ENCODE results near the gene STBD1.
"Not testable (repeated sequence)": the region's sequence is repeated elsewhere in the genome, so short reads cannot be mapped to it uniquely, and the experiment has no call there.

The STBD1 gene

DNA sequence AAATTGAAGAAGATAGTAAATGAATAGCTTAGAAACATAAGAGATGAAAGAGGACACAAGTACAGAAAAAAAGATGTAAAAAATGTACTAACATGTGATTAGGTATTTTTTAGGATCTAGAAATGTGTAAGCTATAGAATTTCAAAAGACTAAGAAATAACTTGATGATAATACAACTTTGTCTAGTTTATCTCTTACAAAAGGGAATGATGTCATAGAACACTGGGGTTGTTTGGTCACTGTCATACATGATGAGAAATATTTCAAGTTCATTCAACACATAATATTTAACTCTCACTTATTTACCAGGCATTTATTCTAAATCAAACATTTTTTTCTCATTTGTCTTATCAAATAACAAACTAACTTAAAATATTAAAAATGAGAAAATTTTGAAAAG is 18.5 kb downstream of the STBD1 start:
- DNase-seq (ENCODE audit: low read depth) = no peak

DNA sequence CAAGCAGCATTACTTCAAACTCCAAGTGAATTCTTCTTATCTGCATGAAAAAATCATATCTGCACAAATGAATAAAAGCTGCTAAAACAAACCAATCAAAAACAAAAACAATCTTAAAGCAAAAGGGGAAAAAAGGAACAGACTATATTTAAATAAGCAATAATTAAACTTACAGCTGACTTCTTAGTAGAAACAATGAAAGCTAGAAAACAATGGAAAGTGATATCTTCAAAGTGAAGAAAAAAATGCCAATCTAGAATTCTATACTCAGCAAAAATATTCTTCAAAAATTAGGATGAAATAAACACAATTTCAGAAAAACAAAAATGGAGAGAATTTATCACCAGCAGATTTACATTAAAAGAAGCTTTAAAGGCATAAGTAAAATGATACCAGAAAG is 20.0 kb downstream of the STBD1 start:
- no peak for DNase-seq (ENCODE audit: low read depth)

DNA sequence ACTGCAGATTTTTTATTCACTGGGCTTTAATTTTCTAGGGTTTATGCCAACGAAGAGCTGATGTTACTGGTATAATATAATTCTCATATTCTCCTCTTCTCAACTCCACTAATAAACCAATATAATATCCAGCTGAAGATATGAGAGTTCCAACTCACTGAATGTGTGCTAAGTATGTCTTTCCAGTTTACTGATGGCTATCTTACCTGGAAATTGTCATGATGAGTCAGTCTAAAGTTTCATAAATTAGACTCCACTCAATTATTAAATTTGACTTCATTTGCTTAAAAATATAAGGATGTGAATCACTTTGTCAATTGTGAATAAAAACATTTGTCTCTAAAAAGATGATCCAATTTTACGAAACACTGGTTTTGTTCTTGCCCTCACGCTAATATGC is 28.4 kb downstream of the STBD1 start:
- DNase-seq (ENCODE audit: low read depth) = no peak

DNA sequence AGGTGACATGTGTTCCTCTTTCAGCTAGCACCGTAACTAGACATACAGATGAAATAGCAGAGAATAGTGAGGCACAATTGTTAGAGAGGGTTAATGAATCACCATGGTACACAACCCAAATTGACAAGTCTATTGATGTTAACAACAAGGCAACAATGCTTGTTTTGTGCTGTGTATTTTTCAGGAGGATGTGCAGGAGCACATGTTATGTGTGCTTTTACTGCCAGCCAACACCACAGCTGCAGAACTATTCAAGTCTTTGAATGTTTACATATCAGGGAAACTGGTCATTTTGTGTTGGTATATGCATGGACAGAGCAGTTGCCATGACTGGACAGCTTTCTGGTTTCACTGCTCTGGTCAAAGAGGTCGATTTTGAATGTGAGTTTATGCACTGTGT is 32.8 kb downstream of the STBD1 start:
- no peak for DNase-seq (ENCODE audit: low read depth)

DNA sequence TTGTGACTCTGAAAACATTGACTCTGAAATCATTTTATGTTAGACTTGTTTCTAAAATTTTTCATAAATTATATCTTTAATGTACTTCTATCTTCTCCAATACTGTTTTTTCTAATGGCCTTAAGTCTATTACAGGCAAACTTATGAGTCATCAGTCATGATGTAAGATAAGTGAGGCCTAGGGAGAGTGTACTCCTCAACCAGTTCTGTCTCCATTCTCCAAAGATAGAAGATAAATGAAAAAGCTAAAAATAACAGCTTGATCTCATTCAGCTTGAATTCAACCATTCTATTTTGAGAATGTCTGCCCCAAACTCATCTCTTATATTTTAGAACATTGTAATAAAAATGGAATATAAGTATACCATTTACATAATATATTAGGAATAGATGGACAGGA is 34.5 kb downstream of the STBD1 start:
- DNase-seq (ENCODE audit: low read depth) = peak; percentile 90

DNA sequence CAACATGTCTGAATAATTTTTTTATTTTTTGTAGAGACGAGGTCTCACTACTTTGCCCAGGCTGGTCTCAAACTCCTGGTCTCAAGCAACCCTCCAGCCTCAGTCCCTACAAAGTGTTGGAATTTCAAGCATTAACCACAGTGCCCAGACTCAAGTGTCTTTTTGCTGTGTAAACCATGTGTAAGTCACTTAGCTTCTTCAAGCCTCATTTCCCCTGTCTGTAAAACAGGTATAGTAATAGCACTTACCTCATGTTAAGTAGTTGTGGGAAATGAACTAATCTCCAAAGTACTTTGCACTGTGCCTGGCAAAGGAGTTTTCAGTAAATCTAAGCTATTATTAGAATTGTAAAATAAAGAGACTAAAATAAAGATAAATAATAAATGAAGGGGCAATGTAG is 35.7 kb downstream of the STBD1 start:
- DNase-seq (ENCODE audit: low read depth) = no peak

DNA sequence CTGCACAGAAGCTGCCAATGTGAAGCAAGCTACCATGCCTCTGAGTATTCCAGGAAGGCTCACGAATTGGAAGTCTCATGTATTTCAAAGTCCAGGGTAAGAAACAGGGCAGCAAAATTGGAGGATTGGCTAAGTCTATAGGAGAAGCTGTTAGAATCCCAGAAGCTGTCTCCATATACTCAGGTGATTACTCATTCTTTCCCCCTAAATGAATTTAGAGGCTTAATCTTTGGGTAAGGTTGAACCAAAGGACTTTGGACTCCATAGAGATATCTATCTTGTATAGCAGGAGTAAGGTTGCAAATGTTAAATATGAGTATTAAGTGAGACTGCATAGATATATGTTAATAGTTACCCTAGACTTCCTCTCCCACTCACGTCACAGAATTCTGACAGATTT is 36.3 kb downstream of the STBD1 start:
- DNase-seq (ENCODE audit: low read depth) = no peak

GRCh38 chr4:76354517-76355473 is 48.3 kb downstream of the STBD1 start:
- peak; percentile 20 for DNase-seq (ENCODE audit: low read depth)

GRCh38 chr4:76357981-76358380 is 51.4 kb downstream of the STBD1 start:
- DNase-seq (ENCODE audit: low read depth) = no peak

DNA sequence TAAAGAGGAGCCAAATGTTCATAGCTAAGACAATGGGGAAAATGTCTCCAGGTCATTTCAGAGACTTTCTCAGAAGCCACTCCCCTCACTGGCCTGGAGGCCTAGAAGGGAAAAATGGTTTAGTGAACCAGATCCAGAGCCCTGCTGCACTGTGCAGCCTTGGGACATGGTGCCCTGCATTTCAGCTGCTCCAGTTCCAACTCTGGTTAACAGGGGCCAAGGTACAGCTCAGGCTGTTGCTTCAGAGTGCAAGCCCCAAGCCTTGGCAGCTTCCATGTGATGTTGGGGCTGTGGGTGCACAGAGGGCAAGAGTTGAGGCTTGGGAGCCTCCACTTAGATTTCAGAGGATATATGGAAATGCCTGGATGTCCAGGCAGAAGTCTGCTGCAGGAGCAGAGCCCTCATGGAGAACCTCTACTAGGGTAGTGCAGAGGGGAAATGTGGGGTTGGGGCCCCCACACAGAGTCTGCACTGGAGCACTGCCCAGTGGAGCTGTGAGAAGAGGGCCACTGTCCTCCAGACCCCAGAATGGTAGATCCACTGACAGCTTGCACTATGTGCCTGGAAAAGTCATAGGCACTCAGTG is 53.4 kb downstream of the STBD1 start:
- DNase-seq (ENCODE audit: low read depth) = not testable (repeated sequence)
